ENCODE results near the gene BBS12. TPM values are rescaled to one million over a fixed set of nuclear protein-coding genes. Genes with fewer than 3 reads are reported as not detected.

BBS12 gene
- total RNA-seq: 1 to 10 TPM; 3.0 to 4.4 TPM

- H3K36me3 Mint-ChIP-seq (ENCODE audit: insufficient read depth in 2 of 2): peaks cover 2 to 3% of the 10 kb centered on the region in 2 donors
- peak; percentile 96 to 97 for ATAC-seq (replicated peaks in 1 of 2)
- peak within 1 kb of the TSS; percentile 92 to 98 for H3K4me3 Mint-ChIP-seq
Measured at GRCh38 chr4:122732329-122733026, at the start of gene BBS12. Gene BBS12, plus strand, starts transcription at chr4:122732704. Its CDS starts 9,189 bp downstream, at chr4:122741893.

DNA sequence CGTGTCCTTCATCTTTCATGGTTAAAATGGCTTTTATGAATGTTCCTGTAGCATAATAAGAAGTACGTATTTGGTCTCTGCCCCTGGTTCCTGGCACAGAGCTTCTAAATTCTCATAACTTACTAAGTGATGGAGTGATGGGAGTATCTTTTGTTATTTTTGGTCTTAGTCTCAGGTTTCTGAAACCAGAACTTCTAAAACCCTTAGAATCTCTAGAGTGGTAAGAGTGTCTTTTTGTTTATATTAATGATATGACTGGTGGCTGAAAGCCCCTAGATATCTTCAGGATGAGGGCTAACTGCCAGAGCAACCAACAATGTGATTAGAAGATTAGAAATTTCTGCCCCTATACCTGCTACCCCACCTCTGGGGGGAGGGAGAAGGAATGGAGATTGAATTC, 45.8 kb upstream of the BBS12 start:
- Mint-ChIP-seq H3K36me3 (ENCODE audit: insufficient read depth in 2 of 2) (peaks cover 18 to 34% of the 10 kb centered on the region in 2 donors), H3K4me3 (peak overlapping the region in 1 of 2 donors; percentile 83), H3K4me1 (ENCODE audit: low read depth) (peaks cover 51% of the 10 kb centered on the region), H3K9me3 (peaks cover 19 to 20% of the 10 kb centered on the region in 2 donors), H3K27me3 (ENCODE audit: low read depth) (peaks cover 6% of the 10 kb centered on the region), H3K27ac (peak overlapping the region; percentile 93)
- peak; percentile 18 to 30 for ATAC-seq (replicated peaks in 1 of 2)
- DNase-seq: no peak

More at GRCh38 chr4:122732329-122733026, at the start of gene BBS12:
- peaks cover 21% of the 10 kb centered on the region for H3K4me1 Mint-ChIP-seq (ENCODE audit: low read depth)
- peak; percentile 98 to 99 for DNase-seq
- no peaks in the 10 kb centered on the region for H3K9me3 Mint-ChIP-seq
- peak within 1 kb of the TSS; percentile 71 for H3K27ac Mint-ChIP-seq
- H3K27me3 Mint-ChIP-seq (ENCODE audit: low read depth): no peaks in the 10 kb centered on the region

- peak; percentile 58 to 71 for ATAC-seq (replicated peaks in 1 of 2)
- no peak for DNase-seq
- H3K27me3 Mint-ChIP-seq (ENCODE audit: low read depth): peaks cover 6% of the 10 kb centered on the region
- peak overlapping the region; percentile 80 to 83 for H3K4me3 Mint-ChIP-seq
- H3K4me1 Mint-ChIP-seq (ENCODE audit: low read depth): peaks cover 58% of the 10 kb centered on the region
- H3K9me3 Mint-ChIP-seq: peaks cover 12 to 13% of the 10 kb centered on the region in 2 donors
- peak overlapping the region; percentile 93 for H3K27ac Mint-ChIP-seq
- H3K36me3 Mint-ChIP-seq (ENCODE audit: insufficient read depth in 2 of 2): peaks cover 11 to 25% of the 10 kb centered on the region in 2 donors
Measured at GRCh38 chr4:122687531-122688061, 44.9 kb upstream of the BBS12 start.

DNA sequence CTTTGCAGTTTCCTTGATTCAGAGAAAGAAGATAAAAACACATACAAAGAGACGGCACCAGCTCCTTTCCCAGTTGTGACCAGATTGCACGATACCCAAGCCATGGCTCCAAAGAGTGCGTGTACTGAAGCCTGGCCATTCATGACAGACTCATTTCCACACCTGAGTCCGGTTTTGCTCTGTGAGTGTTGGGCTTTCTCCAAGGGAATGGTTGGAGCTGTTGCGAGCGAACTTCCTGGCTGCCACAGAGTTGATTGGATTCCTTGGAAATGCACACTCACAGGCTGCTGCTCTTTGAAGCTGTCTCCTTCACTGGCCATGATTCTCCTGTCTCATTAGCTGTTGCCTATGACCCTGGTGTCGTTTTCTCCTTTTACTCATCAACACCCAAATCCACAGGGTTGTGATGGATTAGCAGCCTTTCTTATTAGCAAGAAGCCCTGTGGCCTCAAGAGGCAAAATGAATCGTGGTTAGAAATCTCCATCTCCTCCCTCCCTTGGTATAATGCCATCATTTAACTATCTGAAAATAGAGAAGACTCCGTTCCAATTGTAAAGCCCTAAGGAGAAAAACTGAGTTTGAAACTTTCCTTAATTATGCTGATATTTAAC, 43.9 kb upstream of the BBS12 start:
- H3K9me3 Mint-ChIP-seq: peaks cover 6 to 8% of the 10 kb centered on the region in 2 donors
- H3K27me3 Mint-ChIP-seq (ENCODE audit: low read depth): peaks cover 8% of the 10 kb centered on the region
- H3K4me1 Mint-ChIP-seq (ENCODE audit: low read depth): peaks cover 69% of the 10 kb centered on the region
- ATAC-seq (replicated peaks in 1 of 2): no peak
- peaks cover 5 to 18% of the 10 kb centered on the region in 2 donors for H3K36me3 Mint-ChIP-seq (ENCODE audit: insufficient read depth in 2 of 2)
- peak overlapping the region; percentile 76 for H3K27ac Mint-ChIP-seq
- no peak for DNase-seq
- H3K4me3 Mint-ChIP-seq: peak overlapping the region; percentile 60 to 64

DNA sequence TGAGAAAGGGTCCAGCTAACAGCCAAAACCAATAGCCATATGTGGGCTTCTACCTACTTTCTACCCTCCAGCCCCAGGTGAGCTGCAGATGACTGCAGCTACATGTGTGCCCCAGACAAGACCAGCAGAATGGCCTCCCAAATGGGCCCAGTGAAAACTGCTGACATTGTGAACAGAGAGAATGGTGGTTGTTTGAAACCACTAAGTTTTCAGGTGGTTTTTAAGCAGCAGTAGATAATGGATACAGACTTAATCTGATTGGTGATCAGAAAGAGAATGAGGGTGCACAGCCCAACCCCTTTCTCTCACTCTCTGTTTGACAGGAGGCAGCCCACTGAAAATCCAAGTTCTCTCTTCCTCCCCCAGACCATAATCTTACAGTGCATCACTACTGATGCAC, 42.5 kb upstream of the BBS12 start:
- H3K36me3 Mint-ChIP-seq (ENCODE audit: insufficient read depth in 2 of 2): peaks cover 5 to 7% of the 10 kb centered on the region in 2 donors
- H3K9me3 Mint-ChIP-seq: peaks cover under 1 to 4% of the 10 kb centered on the region in 2 donors
- H3K27me3 Mint-ChIP-seq (ENCODE audit: low read depth): peaks cover 21% of the 10 kb centered on the region
- H3K4me1 Mint-ChIP-seq (ENCODE audit: low read depth): peaks cover 82% of the 10 kb centered on the region
- peak; percentile 47 to 64 for DNase-seq
- H3K4me3 Mint-ChIP-seq: peak overlapping the region; percentile 60 to 64
- peak overlapping the region; percentile 49 for H3K27ac Mint-ChIP-seq
- ATAC-seq (replicated peaks in 1 of 2): peak; percentile 76 to 86

- Mint-ChIP-seq H3K9me3 (no peaks in the 10 kb centered on the region), H3K36me3 (ENCODE audit: insufficient read depth in 2 of 2) (peaks cover 6 to 9% of the 10 kb centered on the region in 2 donors), H3K27me3 (ENCODE audit: low read depth) (peaks cover 35% of the 10 kb centered on the region)
Measured at GRCh38 chr4:122691988-122692387, 40.5 kb upstream of the BBS12 start.

GRCh38 chr4:122692641-122693520, 39.6 kb upstream of the BBS12 start:
- no peak overlapping the region for H3K27ac Mint-ChIP-seq
- no peak overlapping the region for H3K4me3 Mint-ChIP-seq
- DNase-seq: no peak
- peaks cover 6 to 9% of the 10 kb centered on the region in 2 donors for H3K36me3 Mint-ChIP-seq (ENCODE audit: insufficient read depth in 2 of 2)
- no peak for ATAC-seq (replicated peaks in 1 of 2)
- H3K27me3 Mint-ChIP-seq (ENCODE audit: low read depth): peaks cover 35% of the 10 kb centered on the region
- peaks cover 75% of the 10 kb centered on the region for H3K4me1 Mint-ChIP-seq (ENCODE audit: low read depth)
- no peaks in the 10 kb centered on the region for H3K9me3 Mint-ChIP-seq

More at GRCh38 chr4:122691988-122692387, 40.5 kb upstream of the BBS12 start:
- Mint-ChIP-seq H3K4me1 (ENCODE audit: low read depth) (peaks cover 84% of the 10 kb centered on the region), H3K4me3 (no peak overlapping the region), H3K27ac (no peak overlapping the region)
- ATAC-seq (replicated peaks in 1 of 2): no peak
- DNase-seq: no peak

- Mint-ChIP-seq H3K27me3 (ENCODE audit: low read depth) (peaks cover 29% of the 10 kb centered on the region), H3K4me3 (peak overlapping the region in 1 of 2 donors; percentile 7)
Measured at GRCh38 chr4:122695226-122695625, 37.3 kb upstream of the BBS12 start.

DNA sequence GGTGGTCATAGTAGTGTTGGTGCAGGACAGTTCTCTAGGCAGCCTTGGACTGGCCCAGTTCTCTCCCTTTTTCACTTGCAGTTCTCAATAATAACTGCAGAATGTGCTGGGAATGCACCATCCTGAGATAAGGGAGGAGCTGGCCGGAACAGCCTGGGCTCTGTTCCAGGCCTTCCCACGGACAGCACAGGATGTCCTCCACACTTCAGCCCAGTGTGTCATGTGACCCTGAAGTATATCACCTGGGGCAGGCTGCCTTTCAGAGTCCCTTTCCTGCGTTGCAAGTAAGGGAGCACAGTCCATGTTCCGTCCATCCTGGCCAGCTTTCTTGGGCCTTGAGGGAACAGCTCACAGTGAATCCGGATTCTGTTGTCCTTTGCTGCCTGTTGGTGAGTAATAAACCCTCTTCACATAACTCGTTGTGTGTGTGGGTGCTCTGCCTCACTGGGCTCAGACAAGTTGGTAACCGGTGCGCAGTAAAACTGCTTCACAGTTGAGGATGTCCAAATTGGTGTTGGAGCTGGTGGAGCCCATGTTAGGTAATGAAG, 32.3 kb upstream of the BBS12 start:
- peaks cover 16 to 20% of the 10 kb centered on the region in 2 donors for H3K36me3 Mint-ChIP-seq (ENCODE audit: insufficient read depth in 2 of 2)
- H3K4me3 Mint-ChIP-seq: peak overlapping the region; percentile 65 to 73
- DNase-seq (no peak), ATAC-seq (replicated peaks in 1 of 2) (peak in 1 of 2 donors; percentile 41)
- H3K27me3 Mint-ChIP-seq (ENCODE audit: low read depth): peaks cover 13% of the 10 kb centered on the region
- peaks cover 2 to 3% of the 10 kb centered on the region in 2 donors for H3K9me3 Mint-ChIP-seq
- H3K27ac Mint-ChIP-seq: peak overlapping the region; percentile 55
- peaks cover 50% of the 10 kb centered on the region for H3K4me1 Mint-ChIP-seq (ENCODE audit: low read depth)

More at GRCh38 chr4:122695226-122695625, 37.3 kb upstream of the BBS12 start:
- DNase-seq: no peak
- Mint-ChIP-seq H3K9me3 (no peaks in the 10 kb centered on the region), H3K4me1 (ENCODE audit: low read depth) (peaks cover 56% of the 10 kb centered on the region), H3K36me3 (ENCODE audit: insufficient read depth in 2 of 2) (peaks cover 8 to 9% of the 10 kb centered on the region in 2 donors), H3K27ac (no peak overlapping the region)
- no peak for ATAC-seq (replicated peaks in 1 of 2)

DNA sequence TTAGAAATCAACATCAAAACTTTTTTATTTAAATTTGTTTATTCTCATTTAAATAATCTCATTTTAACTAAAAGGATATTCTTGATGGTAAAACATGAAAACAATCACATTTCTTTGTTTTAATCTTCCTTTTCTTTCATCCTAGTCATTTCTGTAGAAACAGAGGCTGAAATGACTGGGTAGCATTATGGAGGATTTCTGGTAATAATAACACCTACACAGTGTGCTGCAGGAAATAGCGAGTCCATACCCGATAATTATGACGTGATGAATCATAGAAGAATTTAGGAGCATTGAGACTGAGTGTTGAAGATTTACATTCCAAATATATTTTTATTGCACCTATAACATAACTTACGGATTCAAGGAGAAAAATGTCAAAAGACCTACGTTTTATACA, 31.4 kb upstream of the BBS12 start:
- no peak for DNase-seq
- H3K4me3 Mint-ChIP-seq: peak overlapping the region; percentile 73 to 92
- peak; percentile 72 to 73 for ATAC-seq (replicated peaks in 1 of 2)
- H3K27me3 Mint-ChIP-seq (ENCODE audit: low read depth): peaks cover 5% of the 10 kb centered on the region
- H3K27ac Mint-ChIP-seq: peak overlapping the region; percentile 97
- H3K9me3 Mint-ChIP-seq: peaks cover 2 to 3% of the 10 kb centered on the region in 2 donors
- peaks cover 15 to 16% of the 10 kb centered on the region in 2 donors for H3K36me3 Mint-ChIP-seq (ENCODE audit: insufficient read depth in 2 of 2)
- peaks cover 52% of the 10 kb centered on the region for H3K4me1 Mint-ChIP-seq (ENCODE audit: low read depth)

GRCh38 chr4:122701965-122702364, 30.5 kb upstream of the BBS12 start:
- DNase-seq: no peak

GRCh38 chr4:122702939-122703338, 29.6 kb upstream of the BBS12 start:
- peaks cover 2 to 3% of the 10 kb centered on the region in 2 donors for H3K9me3 Mint-ChIP-seq
- H3K4me3 Mint-ChIP-seq: peak overlapping the region; percentile 41 to 42
- peaks cover 66% of the 10 kb centered on the region for H3K4me1 Mint-ChIP-seq (ENCODE audit: low read depth)
- no peaks in the 10 kb centered on the region for H3K27me3 Mint-ChIP-seq (ENCODE audit: low read depth)
- ATAC-seq (replicated peaks in 1 of 2): no peak
- DNase-seq: no peak
- H3K27ac Mint-ChIP-seq: no peak overlapping the region
- H3K36me3 Mint-ChIP-seq (ENCODE audit: insufficient read depth in 2 of 2): peaks cover 18% of the 10 kb centered on the region in 2 donors

More at GRCh38 chr4:122701965-122702364, 30.5 kb upstream of the BBS12 start:
- H3K27ac Mint-ChIP-seq: peak overlapping the region; percentile 97
- peaks cover 15 to 16% of the 10 kb centered on the region in 2 donors for H3K36me3 Mint-ChIP-seq (ENCODE audit: insufficient read depth in 2 of 2)
- H3K4me1 Mint-ChIP-seq (ENCODE audit: low read depth): peaks cover 59% of the 10 kb centered on the region
- no peak for ATAC-seq (replicated peaks in 1 of 2)
- peak overlapping the region; percentile 73 to 92 for H3K4me3 Mint-ChIP-seq
- peaks cover 2 to 3% of the 10 kb centered on the region in 2 donors for H3K9me3 Mint-ChIP-seq
- no peaks in the 10 kb centered on the region for H3K27me3 Mint-ChIP-seq (ENCODE audit: low read depth)
